GM13977 (cell line): ENCODE data around the gene SLC9A2.

ENCODE experiments used
- DNase-seq: peaks from one replicate; pipeline ENCODE4 v3.0.0; 2012; ENCODE audit warnings: low spot score
- CTCF ChIP-seq: IDR thresholded peaks from 2 replicates; pipeline ENCODE4 v1.5.1; 2012; ENCODE audit warnings: mild to moderate bottlenecking, control low read depth; ENCODE audit not compliant: insufficient read depth; ENCODE audit errors: extremely low read depth, missing control alignments
- in situ Hi-C: fragments of 300-500 bp; cut with MboI; formaldehyde crosslinking; loops from one replicate; pipeline ENCODE4 v1.12.0; 2022; ENCODE audit warnings: low sequenced_read_pairs, low pct_unique_long_range_greater_than_20kb, mixed read lengths, inconsistent platforms; ENCODE audit not compliant: unreplicated experiment

The SLC9A2 gene

DNA sequence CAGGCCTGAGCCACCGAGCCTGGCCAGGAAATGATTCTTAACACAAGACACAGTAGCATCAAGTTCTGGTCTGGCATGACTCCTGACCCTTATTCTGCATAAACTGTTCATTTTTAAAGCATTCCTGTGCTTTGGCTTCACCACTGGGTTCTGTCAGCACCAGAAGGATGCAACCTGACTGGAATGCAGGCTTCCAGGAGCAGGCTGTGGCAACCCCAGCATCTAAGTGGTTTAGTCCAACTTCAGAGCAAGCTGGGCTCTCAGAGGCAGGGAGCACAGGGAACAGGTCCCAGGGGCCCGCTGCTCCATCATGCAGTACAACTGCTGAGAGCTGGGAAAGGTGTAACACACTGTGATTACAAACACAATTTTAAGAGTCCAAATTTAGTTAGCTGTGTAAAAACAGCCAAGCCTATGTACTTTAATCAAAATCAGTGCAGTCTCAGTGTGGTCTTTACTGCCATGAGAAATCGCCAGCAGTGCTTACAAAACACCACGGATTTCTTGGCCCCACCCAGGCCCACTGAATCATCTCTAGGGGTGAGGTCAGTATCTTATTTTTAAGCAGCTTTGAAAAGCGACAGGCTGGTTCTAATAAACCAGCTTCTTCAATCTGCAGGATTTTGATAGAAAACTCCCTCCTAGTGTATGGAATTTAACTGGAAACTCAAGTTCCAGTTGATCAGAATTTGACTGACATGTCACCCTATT is 98.1 kb downstream of the SLC9A2 start:
- no peak for DNase-seq
- in situ Hi-C loops, result no loop called here
- TF ChIP-seq CTCF, result no peak

- DNase-seq, result no peak
- in situ Hi-C loops, result no loop called here
- no peak for TF ChIP-seq CTCF
Measured at GRCh38 chr2:102718387-102719316, 99.3 kb downstream of the SLC9A2 start.

DNA sequence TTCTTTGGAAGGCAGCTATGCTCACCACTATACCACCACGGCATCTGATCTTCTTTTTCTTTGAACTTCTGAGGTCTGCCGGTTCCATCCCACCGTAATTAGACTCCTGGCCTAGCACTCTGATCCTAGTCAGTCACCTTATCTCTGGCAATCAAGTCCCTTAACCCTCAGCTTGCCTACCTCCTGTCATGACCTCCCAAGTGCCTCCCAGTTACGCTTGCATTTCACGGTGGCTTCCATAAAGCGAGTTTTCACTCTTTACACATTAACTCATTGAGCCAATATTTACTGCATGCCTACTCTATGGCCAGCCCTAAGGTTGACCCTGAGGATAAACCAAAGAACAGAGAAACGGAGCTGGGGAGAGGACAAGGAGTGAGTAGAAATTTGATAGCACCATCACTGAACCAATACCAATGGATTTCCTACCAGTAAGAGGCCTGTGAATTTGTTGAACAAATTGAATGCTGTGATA is 104.7 kb downstream of the SLC9A2 start:
- TF ChIP-seq CTCF, result no peak
- DNase-seq, result no peak
- in situ Hi-C loops, result no loop called here

- DNase-seq, result no peak
- in situ Hi-C loops, result no loop called here
- no peak for TF ChIP-seq CTCF
Measured at GRCh38 chr2:102724553-102724952, 105.2 kb downstream of the SLC9A2 start.

- in situ Hi-C loops, result no loop called here
- DNase-seq, result no peak
- no peak for TF ChIP-seq CTCF
Measured at GRCh38 chr2:102726128-102727087, 107.1 kb downstream of the SLC9A2 start.
